Choroid plexus epithelial cell (primary cell): ENCODE results near the gene MED27.

Experiments used
- DNase-seq: peaks from one replicate; pipeline ENCODE4 v3.0.0-alpha.2; 2010; ENCODE audit warnings: low read depth
- H3K4me3 ChIP-seq: 2 replicates; pipeline ENCODE4 v1.5.1; 2011; ENCODE audit warnings: low read depth, mild to moderate bottlenecking, control low read depth, low read length, moderate library complexity
- TF ChIP-seq, protein P1 (sequence below): conservative IDR thresholded peaks from 2 replicates; pipeline ENCODE4 v1.5.1; 2011; ENCODE audit warnings: low read depth, mild to moderate bottlenecking, control low read depth, inconsistent platforms, low read length, moderate library complexity

MED27 gene

DNA sequence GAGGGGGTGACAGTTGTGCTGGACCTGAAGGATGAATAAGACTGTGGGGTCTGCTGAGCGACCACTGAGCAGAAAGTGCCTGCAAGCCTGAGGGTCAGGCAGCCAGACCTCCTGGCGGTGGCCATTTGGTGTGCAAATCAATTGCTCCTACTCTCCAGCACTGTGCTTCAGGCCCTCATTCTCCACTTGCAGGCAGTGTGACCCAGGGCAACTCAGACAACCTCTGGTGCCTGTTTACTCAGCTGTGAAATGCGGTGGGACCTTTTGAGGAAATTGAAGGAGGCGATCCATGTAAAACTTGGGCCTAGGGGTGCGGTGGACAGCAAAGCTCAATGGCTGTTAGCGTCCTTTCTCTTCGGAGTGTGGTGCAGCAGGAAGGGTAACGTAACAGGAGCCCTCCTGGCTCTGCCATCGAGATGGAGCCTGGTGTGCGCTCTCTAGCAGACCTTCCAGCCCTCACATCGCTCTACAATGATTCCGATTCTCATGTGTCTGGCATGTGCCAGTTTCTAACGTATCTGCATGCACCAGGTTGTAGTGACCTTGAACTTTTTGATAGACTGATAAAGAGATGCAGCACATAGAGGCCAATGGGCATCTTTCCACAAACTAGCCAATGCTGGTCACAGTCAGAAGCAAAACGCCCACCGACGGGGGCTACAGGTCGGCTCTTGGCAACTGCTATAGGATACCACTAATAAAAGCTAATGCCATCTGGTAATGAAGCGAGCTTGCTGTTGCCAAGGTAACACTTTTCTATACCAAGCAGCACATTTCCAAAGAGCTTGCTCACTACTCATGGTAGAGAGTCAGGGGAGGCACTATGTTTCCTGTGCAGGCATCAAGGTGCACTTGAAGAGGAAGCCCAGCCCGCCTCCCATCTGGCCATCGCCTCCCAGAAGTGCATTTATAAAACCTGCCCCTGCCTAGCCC lies 180.1 kb downstream of the MED27 start:
- no peak overlapping the region for H3K4me3 ChIP-seq
- no peak for DNase-seq
- TF ChIP-seq, protein P1, sequence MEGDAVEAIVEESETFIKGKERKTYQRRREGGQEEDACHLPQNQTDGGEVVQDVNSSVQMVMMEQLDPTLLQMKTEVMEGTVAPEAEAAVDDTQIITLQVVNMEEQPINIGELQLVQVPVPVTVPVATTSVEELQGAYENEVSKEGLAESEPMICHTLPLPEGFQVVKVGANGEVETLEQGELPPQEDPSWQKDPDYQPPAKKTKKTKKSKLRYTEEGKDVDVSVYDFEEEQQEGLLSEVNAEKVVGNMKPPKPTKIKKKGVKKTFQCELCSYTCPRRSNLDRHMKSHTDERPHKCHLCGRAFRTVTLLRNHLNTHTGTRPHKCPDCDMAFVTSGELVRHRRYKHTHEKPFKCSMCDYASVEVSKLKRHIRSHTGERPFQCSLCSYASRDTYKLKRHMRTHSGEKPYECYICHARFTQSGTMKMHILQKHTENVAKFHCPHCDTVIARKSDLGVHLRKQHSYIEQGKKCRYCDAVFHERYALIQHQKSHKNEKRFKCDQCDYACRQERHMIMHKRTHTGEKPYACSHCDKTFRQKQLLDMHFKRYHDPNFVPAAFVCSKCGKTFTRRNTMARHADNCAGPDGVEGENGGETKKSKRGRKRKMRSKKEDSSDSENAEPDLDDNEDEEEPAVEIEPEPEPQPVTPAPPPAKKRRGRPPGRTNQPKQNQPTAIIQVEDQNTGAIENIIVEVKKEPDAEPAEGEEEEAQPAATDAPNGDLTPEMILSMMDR: no peak

DNA sequence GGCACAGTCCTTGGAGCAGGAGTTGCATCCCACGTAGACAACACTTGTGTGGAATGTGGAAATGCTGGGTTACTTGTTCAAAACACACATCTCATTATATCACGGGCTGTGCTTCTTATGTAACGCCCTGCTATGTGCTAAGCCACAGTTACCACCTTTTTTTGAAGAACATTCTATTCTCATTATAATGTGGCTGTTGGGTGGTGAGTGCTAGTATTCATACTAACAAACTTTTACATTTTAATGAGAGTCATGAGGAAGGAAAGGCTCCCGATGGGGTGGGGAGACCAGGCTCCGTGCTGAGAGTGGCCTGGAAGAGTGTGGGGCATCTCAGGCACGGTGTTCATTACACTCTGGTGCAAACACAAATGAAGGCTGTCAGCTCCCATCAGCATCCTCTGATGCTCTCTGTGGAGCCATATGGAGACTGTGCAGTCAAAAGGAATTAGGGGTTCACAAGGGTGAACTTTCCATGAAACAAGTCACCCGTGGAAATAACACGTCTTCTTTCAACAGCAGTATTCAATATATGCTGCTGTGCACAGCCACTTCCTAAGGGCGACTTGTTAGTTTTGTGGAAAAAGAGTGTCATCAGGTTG lies 186.7 kb downstream of the MED27 start:
- no peak for DNase-seq
- no peak overlapping the region for H3K4me3 ChIP-seq
- TF ChIP-seq, protein P1: no peak

DNA sequence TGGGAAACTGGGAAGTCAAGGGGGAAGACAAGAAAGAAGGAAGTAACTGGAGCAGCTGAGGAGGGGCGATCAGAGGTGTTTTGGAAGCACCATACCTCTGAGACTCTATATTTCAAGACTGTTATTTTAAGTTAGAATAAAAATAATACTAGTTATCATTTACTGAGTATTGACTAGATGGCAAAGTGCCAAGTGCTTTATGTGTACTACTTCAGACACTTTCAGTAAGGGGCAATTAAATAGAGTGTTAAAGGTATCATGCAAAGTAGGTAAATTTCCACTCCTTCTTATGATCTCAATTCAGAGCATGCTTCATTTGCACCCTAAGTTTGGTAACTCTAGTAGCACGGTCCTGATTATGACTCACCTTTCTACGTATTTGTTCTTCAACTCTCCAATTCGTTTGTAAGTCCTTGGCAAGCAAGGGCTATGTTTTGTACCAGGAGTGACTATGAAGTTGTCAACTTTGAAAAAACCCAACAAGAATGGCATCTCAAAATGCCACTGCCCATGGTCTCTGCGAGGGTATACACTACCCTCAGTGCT lies 187.4 kb downstream of the MED27 start:
- TF ChIP-seq, protein P1: no peak
- no peak overlapping the region for H3K4me3 ChIP-seq
- no peak for DNase-seq

DNA sequence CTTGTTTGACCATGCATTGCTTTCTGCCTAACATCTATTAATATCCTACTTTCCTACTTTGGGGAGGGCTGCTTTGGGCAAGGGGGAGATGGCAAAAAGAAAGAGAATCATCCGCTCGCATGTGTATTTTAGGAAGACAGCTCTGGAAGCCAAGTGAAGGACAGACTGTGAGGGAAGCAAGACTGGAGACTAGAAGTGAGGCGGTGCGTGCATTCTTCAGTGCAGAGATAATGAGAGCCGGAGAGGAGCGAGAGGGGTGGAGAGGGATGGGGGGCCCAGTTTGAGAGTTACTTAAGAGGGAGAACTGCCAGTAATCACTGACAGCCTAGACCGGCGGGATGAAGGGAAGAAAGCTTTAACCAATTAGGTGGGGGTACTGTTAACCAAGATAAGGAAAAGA lies 188.1 kb downstream of the MED27 start:
- no peak overlapping the region for H3K4me3 ChIP-seq
- TF ChIP-seq, protein P1: no peak
- DNase-seq: no peak

DNA sequence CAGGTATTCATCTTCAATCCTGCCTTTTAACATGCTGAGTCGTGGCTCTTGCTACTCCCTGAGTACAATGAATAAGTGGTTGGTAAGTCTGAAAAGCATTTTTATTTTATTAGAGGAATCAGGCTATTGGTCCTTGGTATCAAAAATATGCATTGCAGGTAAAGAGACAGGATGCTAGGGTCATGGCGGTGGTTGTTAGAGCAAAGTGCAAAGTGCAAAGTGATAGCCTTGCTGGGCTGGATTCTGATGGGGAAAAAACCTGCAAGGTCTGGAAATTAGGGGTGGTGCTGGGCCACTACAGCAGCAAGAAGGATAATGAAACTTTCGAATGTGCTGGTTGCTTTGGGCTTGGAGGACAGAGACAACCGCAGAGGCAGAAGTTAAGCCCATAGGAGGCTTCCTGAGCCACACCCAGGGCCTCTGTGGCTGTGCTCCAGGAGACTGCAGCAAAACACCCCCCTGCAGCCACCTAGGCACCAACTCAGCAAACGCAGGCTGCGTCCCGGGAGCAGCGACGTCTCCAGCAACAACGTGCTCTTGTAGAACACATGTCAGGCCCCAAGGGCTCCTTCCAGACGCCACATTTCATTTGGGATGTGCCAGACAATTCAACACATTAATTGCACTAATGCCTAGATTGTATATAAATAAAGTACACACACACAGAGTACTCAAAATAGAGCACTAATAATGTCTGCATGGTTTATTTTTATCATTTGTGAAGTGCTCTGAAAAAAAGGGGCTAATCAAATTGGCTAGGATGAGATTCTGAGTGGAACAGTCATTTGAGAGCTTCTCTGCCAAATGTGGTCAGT lies 190.0 kb downstream of the MED27 start:
- no peak for DNase-seq
- TF ChIP-seq, protein P1: no peak
- H3K4me3 ChIP-seq: no peak overlapping the region

DNA sequence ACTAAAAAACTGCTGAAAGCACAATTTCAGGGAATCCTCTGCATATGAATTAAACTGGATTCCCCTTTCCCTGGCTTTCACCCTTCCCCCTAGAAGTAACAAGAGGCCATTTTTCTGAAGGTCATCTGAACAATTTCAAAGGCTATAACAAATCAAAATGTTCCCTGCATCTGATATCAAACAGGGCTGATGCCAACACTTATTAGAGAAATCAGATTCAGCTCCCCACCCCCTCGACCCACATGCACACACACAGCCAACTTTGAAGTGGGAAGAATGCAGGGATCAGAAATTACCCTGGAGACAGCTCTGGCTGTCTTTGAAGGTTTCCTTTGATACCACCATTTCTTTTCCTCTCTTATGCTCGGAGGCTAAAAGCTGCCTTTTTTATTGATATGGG lies 190.7 kb downstream of the MED27 start:
- TF ChIP-seq, protein P1: no peak
- DNase-seq: no peak
- H3K4me3 ChIP-seq: no peak overlapping the region
